Endothelial cell of umbilical vein (primary cell): ENCODE data around the gene SMIM10L2A. TPM values are rescaled to one million over a fixed set of nuclear protein-coding genes. Genes with fewer than 3 reads are reported as not detected.

Experiments
- BruUV-seq: library from RNA; stranded (reverse); fragments of 400-500 nt; replicated peaks from 2 replicates; lab custom pipeline; 2021; lab: Mats Ljungman, UMichigan
- CTCF ChIA-PET: fragments of 300-600, 350-600 bp; sonication (Branson Sonifier 250); formaldehyde crosslinking; loops from one replicate; lab custom pipeline; 2021; ENCODE audit warnings: antibody characterized with exemption, inconsistent platforms; lab: Charles Lee
- POLR2A ChIA-PET: fragments of 300-600, 350-600 bp; sonication (Branson Sonifier 250); formaldehyde crosslinking; loops from one replicate; lab custom pipeline; 2021; ENCODE audit warnings: antibody characterized with exemption, inconsistent platforms; lab: Charles Lee
- DNase-seq: peaks from one replicate; pipeline ENCODE4 v3.0.0-alpha.2; 2011; ENCODE audit warnings: low read depth, low spot score
- FAIRE-seq: peaks from 2 replicates; lab custom pipeline; 2011; peaks lifted over from hg19 to GRCh38; lab: Jason Lieb, UNC
- H2AFZ ChIP-seq: 2 replicates; pipeline ENCODE4 v1.6.0; 2012; ENCODE audit warnings: low read depth, low read length, control low read depth, inconsistent platforms
- H3K27ac ChIP-seq: 2 replicates; pipeline ENCODE4 v1.5.1; 2011; ENCODE audit warnings: low read depth, mild to moderate bottlenecking, control low read depth, low read length, moderate library complexity; ENCODE audit not compliant: insufficient read depth
- H3K27me3 ChIP-seq, 2 experiments: 2 replicates each; pipeline versions ENCODE4 v1.6.0 to v1.6.1; 2011; ENCODE audit warnings: low read length in 2 of 2, mixed read lengths in 1 of 2; ENCODE audit not compliant: control insufficient read depth in 2 of 2, insufficient read depth in 2 of 2
- H3K36me3 ChIP-seq, 2 experiments: 2 replicates in 1 of 2; 3 replicates in 1 of 2; pipeline ENCODE4 v1.5.1; 2011; ENCODE audit warnings: low read length in 2 of 2, mild to moderate bottlenecking in 1 of 2, moderate library complexity in 1 of 2; ENCODE audit not compliant: control insufficient read depth in 2 of 2, insufficient read depth in 2 of 2; ENCODE audit errors: extremely low read depth in 1 of 2
- H3K4me1 ChIP-seq: 3 replicates; pipeline ENCODE4 v1.5.1; 2011; ENCODE audit warnings: mild to moderate bottlenecking, low read length; ENCODE audit not compliant: control insufficient read depth, insufficient read depth; ENCODE audit errors: extremely low read depth
- H3K4me2 ChIP-seq: 2 replicates; pipeline ENCODE4 v1.6.1; 2011; ENCODE audit warnings: low read length, control low read depth, mixed read lengths; ENCODE audit not compliant: insufficient read depth
- H3K4me3 ChIP-seq, 3 experiments: fragments of 200-600 bp in 1 of 3; sonication (generic), shearing (Covaris generic) in 1 of 3; replicated peaks in 1 of 3; 2 replicates each; pipeline ENCODE4 v1.5.1; 2011 to 2016; ENCODE audit warnings: control low read depth in 3 of 3, low read length in 3 of 3, mild to moderate bottlenecking in 2 of 3, inconsistent platforms in 1 of 3, low read depth in 1 of 3, moderate library complexity in 1 of 3; ENCODE audit not compliant: insufficient read depth in 1 of 3
- H3K79me2 ChIP-seq: 2 replicates; pipeline ENCODE4 v1.6.0; 2012; ENCODE audit warnings: low read length, inconsistent platforms; ENCODE audit not compliant: control insufficient read depth, insufficient read depth
- H3K9ac ChIP-seq: replicated peaks from 2 replicates; pipeline ENCODE3; 2011; ENCODE audit warnings: low read length, control low read depth; ENCODE audit not compliant: insufficient read depth; ENCODE audit errors: extremely low read depth
- H3K9me1 ChIP-seq: replicated peaks from 3 replicates; pipeline ENCODE4 v1.6.0; 2011; ENCODE audit warnings: mild to moderate bottlenecking, low read length; ENCODE audit not compliant: control insufficient read depth, insufficient read depth; ENCODE audit errors: extremely low read depth
- H3K9me3 ChIP-seq: replicated peaks from 2 replicates; pipeline ENCODE4 v1.5.1; 2012; ENCODE audit warnings: low read length, inconsistent platforms; ENCODE audit not compliant: control insufficient read depth, insufficient read depth
- H4K20me1 ChIP-seq: replicated peaks from 2 replicates; pipeline ENCODE3; 2011; ENCODE audit warnings: mild to moderate bottlenecking, low read length; ENCODE audit not compliant: control insufficient read depth, insufficient read depth; ENCODE audit errors: extremely low read depth
- CTCF ChIP-seq, 2 donors: IDR thresholded peaks; 1 replicate in 1 of 2; 2 replicates in 1 of 2; pipeline ENCODE4 v1.5.1; 2011; ENCODE audit warnings: low read length in 2 of 2, mild to moderate bottlenecking in 2 of 2, moderate library complexity in 2 of 2, control low read depth in 1 of 2, inconsistent platforms in 1 of 2, low read depth in 1 of 2; ENCODE audit not compliant: insufficient read depth in 1 of 2; ENCODE audit errors: extremely low read depth in 1 of 2
- EZH2 ChIP-seq: IDR thresholded peaks from 2 replicates; pipeline ENCODE4 v1.6.1; 2012; ENCODE audit warnings: borderline replicate concordance, low read depth, mild to moderate bottlenecking, moderate library complexity, low read length, inconsistent platforms; ENCODE audit not compliant: severe bottlenecking
- FOS ChIP-seq: IDR thresholded peaks from 2 replicates; pipeline ENCODE4 v1.6.1; 2011; ENCODE audit warnings: mild to moderate bottlenecking, low read length, moderate library complexity, borderline replicate concordance; ENCODE audit not compliant: insufficient read depth
- GATA2 ChIP-seq: IDR thresholded peaks from 2 replicates; pipeline ENCODE4 v1.7.0; 2011; ENCODE audit warnings: low read depth, mild to moderate bottlenecking, moderate library complexity, mixed read lengths, low read length; ENCODE audit not compliant: insufficient read length, insufficient read depth
- JUN ChIP-seq: IDR thresholded peaks from 2 replicates; pipeline ENCODE4 v1.6.1; 2011; ENCODE audit warnings: borderline replicate concordance, low read depth; ENCODE audit not compliant: insufficient read length, insufficient read depth
- MYC ChIP-seq: IDR thresholded peaks from one replicate; pipeline ENCODE4 v1.6.1; 2011; ENCODE audit warnings: mild to moderate bottlenecking, low read depth, low read length
- POLR2A ChIP-seq: IDR thresholded peaks from 2 replicates; pipeline ENCODE4 v1.6.1; 2012; ENCODE audit warnings: low read depth, mild to moderate bottlenecking, control low read depth, low read length
- POLR2AphosphoS5 ChIP-seq: IDR thresholded peaks from 2 replicates; pipeline ENCODE4 v1.6.1; 2012; ENCODE audit warnings: low read depth, mild to moderate bottlenecking, control low read depth, low read length, moderate library complexity; ENCODE audit not compliant: insufficient read depth
- dilution Hi-C: fragments of 300-500 bp; cut with MboI; formaldehyde crosslinking; loops from one replicate; pipeline ENCODE4 v1.15.0; 2019; ENCODE audit warnings: low sequenced_read_pairs; ENCODE audit not compliant: extremely low pct_ligation_motif_present
- intact Hi-C: fragments of 100-400 bp; cut with micrococcal nuclease; formaldehyde crosslinking; loops from one replicate; pipeline ENCODE4 v1.10.0; 2022
- polyA plus RNA-seq, 4 experiments: library from polyadenylated mRNA; depleted of rRNA in 3 of 4; stranded (reverse) in 3 of 4; unstranded in 1 of 4; fragments of >200 nt; gene quantifications; 2 replicates each; pipeline versions ENCODE4 v1.2.1 to v1.2.3, GENCODE V29; 2011 to 2012; ENCODE audit warnings: missing spikeins in 1 of 4
- total RNA-seq: library from RNA; stranded (reverse); gene quantifications from 2 replicates; pipeline ENCODE4 v1.2.3, GENCODE V29; 2021
- TF ChIP-seq, protein P1 (sequence below): IDR thresholded peaks from 2 replicates; pipeline ENCODE4 v1.6.1; 2011; ENCODE audit not compliant: insufficient read depth, insufficient read length

SMIM10L2A gene
- total and polyA plus RNA-seq, 2 donors (not counting 3 experiments of a cell fraction or from before 2014, with no cell fraction given) = 0.10 to 0.24 TPM

GRCh38 chrX:135410861-135411627, 10.7 kb upstream of the SMIM10L2A start:
- Histone ChIP-seq H2AFZ (no peak overlapping the region), H3K4me2 (no peak overlapping the region), H3K9me1 (no peaks in the 10 kb centered on the region), H3K9ac (no peak overlapping the region), H3K36me3 (no peaks in the 10 kb centered on the region), H4K20me1 (no peaks in the 10 kb centered on the region), H3K27ac (no peak overlapping the region), H3K9me3 (no peaks in the 10 kb centered on the region), H3K79me2 (no peaks in the 10 kb centered on the region), H3K4me1 (no peaks in the 10 kb centered on the region), H3K27me3 (peaks cover 3% of the 10 kb centered on the region in 2 experiments), H3K4me3 (no peak overlapping the region)
- FAIRE-seq = no peak
- BruUV-seq = no TSS peak
- CTCF ChIA-PET = no interaction called here
- POLR2A ChIA-PET = no interaction called here
- dilution Hi-C loops (no loop called here), intact Hi-C loops (no loop called here)
- no peak for DNase-seq
- TF ChIP-seq FOS = no peak
- TF ChIP-seq EZH2 = no peak
- TF ChIP-seq MYC = no peak

GRCh38 chrX:135411893-135412292, 9.9 kb upstream of the SMIM10L2A start:
- H3K27me3 ChIP-seq = peaks cover 3% of the 10 kb centered on the region in 2 experiments
- no peaks in the 10 kb centered on the region for H4K20me1 ChIP-seq
- no TSS peak for BruUV-seq
- H3K27ac ChIP-seq = no peak overlapping the region
- H3K4me1 ChIP-seq = no peaks in the 10 kb centered on the region
- no peak overlapping the region for H3K9ac ChIP-seq
- ChIA-PET CTCF (no interaction called here), POLR2A (no interaction called here)
- intact Hi-C loops = no loop called here
- H3K36me3 ChIP-seq = no peaks in the 10 kb centered on the region
- no peak overlapping the region for H2AFZ ChIP-seq
- dilution Hi-C loops = no loop called here
- DNase-seq = no peak
- H3K4me2 ChIP-seq = no peak overlapping the region
- H3K79me2 ChIP-seq = no peaks in the 10 kb centered on the region
- FAIRE-seq = no peak
- no peaks in the 10 kb centered on the region for H3K9me1 ChIP-seq
- no peak overlapping the region for H3K4me3 ChIP-seq
- no peak for TF ChIP-seq MYC
- TF ChIP-seq CTCF (IDR thresholded peaks at IDR 0.05; ENCODE audit: extremely low read depth in 1 of 2, insufficient read depth in 1 of 2, low read depth in 1 of 2, low read length in 2 of 2) = no peak
- no peak for TF ChIP-seq JUN
- TF ChIP-seq POLR2A = no peak
- no peak for TF ChIP-seq FOS
- TF ChIP-seq, protein P1, sequence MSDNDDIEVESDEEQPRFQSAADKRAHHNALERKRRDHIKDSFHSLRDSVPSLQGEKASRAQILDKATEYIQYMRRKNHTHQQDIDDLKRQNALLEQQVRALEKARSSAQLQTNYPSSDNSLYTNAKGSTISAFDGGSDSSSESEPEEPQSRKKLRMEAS = no peak
- no peak for TF ChIP-seq GATA2
- no peak for TF ChIP-seq POLR2AphosphoS5
- no peaks in the 10 kb centered on the region for H3K9me3 ChIP-seq
